HepG2 (cell line): ENCODE results near the gene FITM1. TPM values are rescaled to one million over a fixed set of nuclear protein-coding genes. Genes with fewer than 3 reads are reported as not detected.

ENCODE experiments used
- KAT2B ChIP-seq: fragments of 150-350 bp; IDR thresholded peaks from 2 replicates; pipeline ENCODE4 v1.6.1; 2014; ENCODE audit warnings: low read depth, low read length, borderline replicate concordance
- KDM2A ChIP-seq: sonication (generic); formaldehyde crosslinking; IDR thresholded peaks from 2 replicates; pipeline ENCODE4 v1.4.0; 2020; ENCODE audit warnings: low read depth, missing genetic modification reagents, borderline replicate concordance
- KLF12 ChIP-seq: sonication (generic); formaldehyde crosslinking; IDR thresholded peaks from 2 replicates; pipeline ENCODE4 v1.4.0; 2020; ENCODE audit warnings: missing genetic modification reagents, borderline replicate concordance
- KLF15 ChIP-seq: sonication (generic); formaldehyde crosslinking; IDR thresholded peaks from 2 replicates; pipeline ENCODE4 v1.8.1; 2023; ENCODE audit warnings: borderline replicate concordance, mild to moderate bottlenecking, inconsistent platforms, missing genetic modification reagents, mixed read lengths
- NFIC ChIP-seq: IDR thresholded peaks from 2 replicates; pipeline ENCODE4 v1.6.1; 2012; ENCODE audit warnings: mild to moderate bottlenecking, low read length, inconsistent platforms
- NFYB ChIP-seq: sonication (generic); formaldehyde crosslinking; IDR thresholded peaks from 2 replicates; pipeline ENCODE4 v1.4.0; 2020; ENCODE audit warnings: missing genetic modification reagents
- SRSF4 ChIP-seq: fragments of 200-400 bp; formaldehyde crosslinking; IDR thresholded peaks from one replicate; pipeline ENCODE4 v1.6.1; 2018; ENCODE audit warnings: mild to moderate bottlenecking, low read depth, low read length, moderate library complexity; ENCODE audit not compliant: poor library complexity, severe bottlenecking
- TBX3 ChIP-seq: fragments of 450-650 bp; IDR thresholded peaks from 2 replicates; pipeline ENCODE4 v1.6.1; 2017; ENCODE audit warnings: antibody characterized with exemption, mild to moderate bottlenecking, inconsistent platforms, borderline replicate concordance
- ZFP36 ChIP-seq: fragments of 150-350 bp; IDR thresholded peaks from 2 replicates; pipeline ENCODE4 v1.6.1; 2018; ENCODE audit warnings: borderline replicate concordance, low read length, low read depth; ENCODE audit not compliant: partially characterized antibody
- ZIK1 ChIP-seq: sonication (generic); formaldehyde crosslinking; IDR thresholded peaks from 2 replicates; pipeline ENCODE4 v1.5.0; 2020; ENCODE audit warnings: mild to moderate bottlenecking, low read depth, missing genetic modification reagents, borderline replicate concordance
- ZNF788 ChIP-seq: sonication (generic); formaldehyde crosslinking; IDR thresholded peaks from 2 replicates; pipeline ENCODE4 v1.5.0; 2020; ENCODE audit warnings: mild to moderate bottlenecking, missing genetic modification reagents, borderline replicate concordance
- ZSCAN20 ChIP-seq: sonication (generic); formaldehyde crosslinking; IDR thresholded peaks from 2 replicates; pipeline ENCODE4 v1.4.0; 2020; ENCODE audit warnings: missing genetic modification reagents, mild to moderate bottlenecking, borderline replicate concordance
- polyA plus RNA-seq, 8 experiments: library from polyadenylated mRNA; depleted of rRNA in 3 of 8; stranded (reverse) in 7 of 8; unstranded in 1 of 8; fragments of >200 nt; fragmentation: Illumina TruSeq in 4 of 8; extraction: Trizol in 4 of 8; gene quantifications; 2 replicates each; pipeline versions ENCODE4 v1.2.1 to v1.2.3, GENCODE V29; 2011 to 2016; ENCODE audit warnings: low read depth in 4 of 8, missing spikeins in 1 of 8, mixed read lengths in 1 of 8; ENCODE audit not compliant: insufficient read depth in 1 of 8
- total RNA-seq, 5 experiments: library from RNA; depleted of rRNA; stranded (reverse); fragments of >200 nt; fragmentation: Illumina TruSeq; extraction: Trizol; gene quantifications; 2 replicates each; pipeline ENCODE4 v1.2.3, GENCODE V29; 2016; ENCODE audit warnings: low read depth in 1 of 5
- TF ChIP-seq, protein P1 (sequence below): sonication (generic); formaldehyde crosslinking; IDR thresholded peaks from 2 replicates; pipeline ENCODE4 v1.8.0; 2022; ENCODE audit warnings: mild to moderate bottlenecking, missing genetic modification reagents
- TF ChIP-seq, protein P2 (sequence below): sonication (generic); formaldehyde crosslinking; IDR thresholded peaks from 2 replicates; pipeline ENCODE4 v1.8.0; 2022; ENCODE audit warnings: missing genetic modification reagents, low read depth, mild to moderate bottlenecking, borderline replicate concordance
- TF ChIP-seq, protein P3 (sequence below): sonication (generic); formaldehyde crosslinking; IDR thresholded peaks from 2 replicates; pipeline ENCODE4 v1.4.0; 2020; ENCODE audit warnings: missing genetic modification reagents
- TF ChIP-seq, protein P4 (sequence below): sonication (generic); formaldehyde crosslinking; IDR thresholded peaks from 2 replicates; pipeline ENCODE4 v1.8.1; 2023; ENCODE audit warnings: mild to moderate bottlenecking, missing genetic modification reagents
- TF ChIP-seq, protein P5 (sequence below): sonication (generic); formaldehyde crosslinking; IDR thresholded peaks from 2 replicates; pipeline ENCODE4 v1.8.0; 2022; ENCODE audit warnings: mild to moderate bottlenecking, missing genetic modification reagents, borderline replicate concordance
- TF ChIP-seq, protein P6 (sequence below): sonication (generic); formaldehyde crosslinking; IDR thresholded peaks from 2 replicates; pipeline ENCODE4 v1.4.0; 2020; ENCODE audit warnings: mild to moderate bottlenecking, missing genetic modification reagents

Gene FITM1
- total and polyA plus RNA-seq, 2 of the 13 experiments (the other 11 are each of a cell fraction or from before 2014, with no cell fraction given): 2.7 to 5.8 TPM

DNA sequence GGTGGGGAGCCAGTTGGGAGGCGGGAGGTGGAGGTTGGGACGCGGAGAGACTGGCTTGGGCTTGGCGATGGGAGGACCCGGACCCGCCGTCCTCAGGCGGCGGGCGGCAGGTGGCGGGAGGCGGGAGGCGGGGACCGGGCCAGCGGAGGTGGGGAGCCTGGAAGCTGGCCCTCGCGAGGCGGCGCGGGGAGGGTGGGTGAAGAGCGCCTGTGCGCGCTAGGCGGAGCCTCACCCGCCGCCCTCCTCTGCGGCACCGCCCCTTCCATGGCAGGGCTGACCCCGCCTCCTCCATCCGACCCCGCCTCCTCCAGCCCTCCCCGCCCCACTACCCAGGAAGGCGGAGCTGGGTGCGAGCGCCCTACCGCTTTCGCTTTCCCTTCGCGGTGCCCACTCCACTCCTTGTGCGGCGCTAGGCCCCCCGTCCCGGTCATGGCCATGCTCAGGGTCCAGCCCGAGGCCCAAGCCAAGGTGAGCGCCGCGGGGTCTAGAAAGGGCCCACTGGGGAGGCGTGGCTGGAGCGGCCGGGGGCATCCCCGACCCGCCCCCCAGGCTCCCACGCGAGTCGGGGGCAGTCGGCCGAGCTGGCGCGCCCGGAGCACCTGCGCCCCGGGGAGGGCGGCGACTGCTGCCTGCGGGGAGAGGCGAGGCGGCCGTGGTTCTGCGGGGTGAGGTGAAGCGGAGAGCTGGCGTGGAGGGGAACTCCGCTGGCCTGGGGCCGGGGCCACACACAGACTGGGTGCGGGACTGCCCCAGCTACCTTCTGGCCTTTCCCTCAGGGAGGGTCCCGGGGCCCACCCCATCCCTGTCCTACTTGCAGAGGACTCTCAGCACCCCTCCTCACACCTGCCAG is 5.6 kb downstream of the FITM1 start, which contains the start of gene PSME1 (continued):
- TF ChIP-seq, protein P1, sequence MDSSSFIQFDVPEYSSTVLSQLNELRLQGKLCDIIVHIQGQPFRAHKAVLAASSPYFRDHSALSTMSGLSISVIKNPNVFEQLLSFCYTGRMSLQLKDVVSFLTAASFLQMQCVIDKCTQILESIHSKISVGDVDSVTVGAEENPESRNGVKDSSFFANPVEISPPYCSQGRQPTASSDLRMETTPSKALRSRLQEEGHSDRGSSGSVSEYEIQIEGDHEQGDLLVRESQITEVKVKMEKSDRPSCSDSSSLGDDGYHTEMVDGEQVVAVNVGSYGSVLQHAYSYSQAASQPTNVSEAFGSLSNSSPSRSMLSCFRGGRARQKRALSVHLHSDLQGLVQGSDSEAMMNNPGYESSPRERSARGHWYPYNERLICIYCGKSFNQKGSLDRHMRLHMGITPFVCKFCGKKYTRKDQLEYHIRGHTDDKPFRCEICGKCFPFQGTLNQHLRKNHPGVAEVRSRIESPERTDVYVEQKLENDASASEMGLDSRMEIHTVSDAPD (CRISPR knock-in tag): no peak
- TF ChIP-seq NFYB (no peak), KLF15 (CRISPR knock-in tag) (peak; percentile 93), SRSF4 (no peak), ZNF788 (CRISPR knock-in tag) (peak; percentile 95), ZFP36 (no peak), NFIC (no peak), KAT2B (no peak), KDM2A (CRISPR knock-in tag) (peak; percentile 82), ZIK1 (CRISPR knock-in tag) (peak; percentile 6), KLF12 (peak; percentile 80), TBX3 (peak; percentile 52; the same call in 1 of the 2 replicates), ZSCAN20 (CRISPR knock-in tag) (peak; percentile 91)
- TF ChIP-seq, protein P2, sequence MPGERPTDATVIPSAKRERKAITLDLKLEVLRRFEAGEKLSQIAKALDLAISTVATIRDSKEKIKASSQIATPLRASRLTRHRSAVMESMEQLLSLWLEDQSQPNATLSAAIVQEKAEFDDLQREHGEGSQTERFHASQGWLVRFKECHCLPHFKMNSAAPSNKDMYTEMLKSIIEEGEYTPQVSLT (CRISPR knock-in tag): no peak
- TF ChIP-seq, protein P3, sequence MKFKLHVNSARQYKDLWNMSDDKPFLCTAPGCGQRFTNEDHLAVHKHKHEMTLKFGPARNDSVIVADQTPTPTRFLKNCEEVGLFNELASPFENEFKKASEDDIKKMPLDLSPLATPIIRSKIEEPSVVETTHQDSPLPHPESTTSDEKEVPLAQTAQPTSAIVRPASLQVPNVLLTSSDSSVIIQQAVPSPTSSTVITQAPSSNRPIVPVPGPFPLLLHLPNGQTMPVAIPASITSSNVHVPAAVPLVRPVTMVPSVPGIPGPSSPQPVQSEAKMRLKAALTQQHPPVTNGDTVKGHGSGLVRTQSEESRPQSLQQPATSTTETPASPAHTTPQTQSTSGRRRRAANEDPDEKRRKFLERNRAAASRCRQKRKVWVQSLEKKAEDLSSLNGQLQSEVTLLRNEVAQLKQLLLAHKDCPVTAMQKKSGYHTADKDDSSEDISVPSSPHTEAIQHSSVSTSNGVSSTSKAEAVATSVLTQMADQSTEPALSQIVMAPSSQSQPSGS (CRISPR knock-in tag): peak; percentile 73
- TF ChIP-seq, protein P4, sequence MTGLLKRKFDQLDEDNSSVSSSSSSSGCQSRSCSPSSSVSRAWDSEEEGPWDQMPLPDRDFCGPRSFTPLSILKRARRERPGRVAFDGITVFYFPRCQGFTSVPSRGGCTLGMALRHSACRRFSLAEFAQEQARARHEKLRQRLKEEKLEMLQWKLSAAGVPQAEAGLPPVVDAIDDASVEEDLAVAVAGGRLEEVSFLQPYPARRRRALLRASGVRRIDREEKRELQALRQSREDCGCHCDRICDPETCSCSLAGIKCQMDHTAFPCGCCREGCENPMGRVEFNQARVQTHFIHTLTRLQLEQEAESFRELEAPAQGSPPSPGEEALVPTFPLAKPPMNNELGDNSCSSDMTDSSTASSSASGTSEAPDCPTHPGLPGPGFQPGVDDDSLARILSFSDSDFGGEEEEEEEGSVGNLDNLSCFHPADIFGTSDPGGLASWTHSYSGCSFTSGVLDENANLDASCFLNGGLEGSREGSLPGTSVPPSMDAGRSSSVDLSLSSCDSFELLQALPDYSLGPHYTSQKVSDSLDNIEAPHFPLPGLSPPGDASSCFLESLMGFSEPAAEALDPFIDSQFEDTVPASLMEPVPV: peak; percentile 76; the same call in 1 of the 2 replicates
- TF ChIP-seq, protein P5, sequence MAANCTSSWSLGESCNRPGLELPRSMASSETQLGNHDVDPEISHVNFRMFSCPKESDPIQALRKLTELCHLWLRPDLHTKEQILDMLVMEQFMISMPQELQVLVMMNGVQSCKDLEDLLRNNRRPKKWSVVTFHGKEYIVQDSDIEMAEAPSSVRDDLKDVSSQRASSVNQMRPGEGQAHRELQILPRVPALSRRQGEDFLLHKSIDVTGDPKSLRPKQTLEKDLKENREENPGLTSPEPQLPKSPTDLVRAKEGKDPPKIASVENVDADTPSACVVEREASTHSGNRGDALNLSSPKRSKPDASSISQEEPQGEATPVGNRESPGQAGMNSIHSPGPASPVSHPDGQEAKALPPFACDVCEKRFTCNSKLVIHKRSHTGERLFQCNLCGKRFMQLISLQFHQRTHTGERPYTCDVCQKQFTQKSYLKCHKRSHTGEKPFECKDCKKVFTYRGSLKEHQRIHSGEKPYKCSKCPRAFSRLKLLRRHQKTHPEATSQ (CRISPR knock-in tag): no peak
- TF ChIP-seq, protein P6, sequence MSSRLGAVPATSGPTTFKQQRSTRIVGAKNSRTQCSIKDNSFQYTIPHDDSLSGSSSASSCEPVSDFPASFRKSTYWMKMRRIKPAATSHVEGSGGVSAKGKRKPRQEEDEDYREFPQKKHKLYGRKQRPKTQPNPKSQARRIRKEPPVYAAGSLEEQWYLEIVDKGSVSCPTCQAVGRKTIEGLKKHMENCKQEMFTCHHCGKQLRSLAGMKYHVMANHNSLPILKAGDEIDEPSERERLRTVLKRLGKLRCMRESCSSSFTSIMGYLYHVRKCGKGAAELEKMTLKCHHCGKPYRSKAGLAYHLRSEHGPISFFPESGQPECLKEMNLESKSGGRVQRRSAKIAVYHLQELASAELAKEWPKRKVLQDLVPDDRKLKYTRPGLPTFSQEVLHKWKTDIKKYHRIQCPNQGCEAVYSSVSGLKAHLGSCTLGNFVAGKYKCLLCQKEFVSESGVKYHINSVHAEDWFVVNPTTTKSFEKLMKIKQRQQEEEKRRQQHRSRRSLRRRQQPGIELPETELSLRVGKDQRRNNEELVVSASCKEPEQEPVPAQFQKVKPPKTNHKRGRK (CRISPR knock-in tag): peak; percentile 28; the same call in 1 of the 2 replicates
